Central memory CD8-positive, alpha-beta T cell (primary cell): Measurements from ENCODE around the gene MYO18B.

Experiments
- ATAC-seq: fragments of 150-1000 bp; cut with Tn5 transposase; replicated peaks from 2 replicates; pipeline ENCODE4 v1.10.0; 2022; ENCODE audit warnings: mild to moderate bottlenecking, moderate FRiP score, moderate number of reproducible peaks; ENCODE audit not compliant: poor library complexity, severe bottlenecking; ENCODE audit errors: extremely low read depth
- DNase-seq, 2 donors: peaks; one replicate each; pipeline ENCODE4 v3.0.0; 2021; ENCODE audit warnings: low spot score in 2 of 2
- H3K27ac Mint-ChIP-seq: one replicate; pipeline ENCODE4 v1.8.0; 2022; ENCODE audit warnings: low read depth, mild to moderate bottlenecking, moderate library complexity, mixed read lengths
- H3K27me3 Mint-ChIP-seq: one replicate; pipeline ENCODE4 v1.8.0; 2022; ENCODE audit warnings: mixed read lengths
- H3K36me3 Mint-ChIP-seq: one replicate; pipeline ENCODE4 v1.8.0; 2022; ENCODE audit warnings: mild to moderate bottlenecking, moderate library complexity, mixed read lengths; ENCODE audit not compliant: insufficient read depth
- H3K4me1 Mint-ChIP-seq: one replicate; pipeline ENCODE4 v1.8.0; 2022; ENCODE audit warnings: mixed read lengths
- H3K4me3 Mint-ChIP-seq: one replicate; pipeline ENCODE4 v1.8.0; 2022; ENCODE audit warnings: mild to moderate bottlenecking, moderate library complexity, mixed read lengths
- H3K9me3 Mint-ChIP-seq: one replicate; pipeline ENCODE4 v1.8.0; 2022; ENCODE audit warnings: mixed read lengths

The MYO18B gene

DNA sequence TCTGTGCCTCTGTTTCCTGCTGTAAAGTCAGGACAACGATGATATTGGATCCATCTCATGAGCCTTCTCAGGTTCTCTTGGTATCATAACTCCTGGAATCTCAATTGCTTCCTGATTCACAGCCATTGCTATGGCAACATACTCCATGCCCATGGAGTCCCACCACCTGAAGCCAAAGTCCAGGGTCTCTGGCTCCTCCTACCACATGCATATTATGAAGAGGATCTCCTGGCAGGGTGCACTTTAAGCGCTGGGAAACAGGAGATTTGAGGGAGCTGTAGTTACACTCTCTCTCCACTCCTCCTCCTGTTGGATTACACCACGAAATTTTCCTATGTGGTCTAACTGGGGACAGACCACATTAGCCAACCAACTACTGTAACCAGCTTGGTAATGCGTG, 296.4 kb downstream of the MYO18B start:
- H3K27ac Mint-ChIP-seq, result no peak overlapping the region
- no peaks in the 10 kb centered on the region for H3K36me3 Mint-ChIP-seq
- no peak overlapping the region for H3K4me3 Mint-ChIP-seq
- no peaks in the 10 kb centered on the region for H3K27me3 Mint-ChIP-seq
- no peaks in the 10 kb centered on the region for H3K9me3 Mint-ChIP-seq
- DNase-seq (no peak), ATAC-seq (no peak)
- no peaks in the 10 kb centered on the region for H3K4me1 Mint-ChIP-seq

DNA sequence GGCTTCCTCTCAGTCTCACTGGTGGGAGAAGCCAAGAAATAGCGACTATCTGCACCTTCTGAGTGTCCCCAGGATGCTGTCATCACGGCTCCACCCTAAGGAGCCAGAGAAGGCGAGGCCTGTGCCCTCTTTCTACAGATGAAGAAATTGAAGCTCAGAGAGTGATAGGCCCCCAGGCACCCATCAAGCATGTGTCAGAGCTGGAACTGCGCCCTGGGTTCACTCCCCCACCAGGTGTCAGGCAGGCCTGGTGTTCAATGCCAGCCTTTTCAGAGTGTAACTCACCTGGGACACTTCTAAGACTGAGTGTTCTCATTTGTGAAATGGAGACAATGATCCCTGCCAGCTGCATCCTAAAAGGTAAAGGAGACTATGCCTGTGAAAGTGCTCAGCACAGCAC, 299.9 kb downstream of the MYO18B start:
- Mint-ChIP-seq H3K27ac (no peak overlapping the region), H3K27me3 (no peaks in the 10 kb centered on the region), H3K4me3 (no peak overlapping the region), H3K36me3 (peaks cover 2% of the 10 kb centered on the region), H3K9me3 (no peaks in the 10 kb centered on the region), H3K4me1 (no peaks in the 10 kb centered on the region)
- ATAC-seq (no peak), DNase-seq (no peak)

DNA sequence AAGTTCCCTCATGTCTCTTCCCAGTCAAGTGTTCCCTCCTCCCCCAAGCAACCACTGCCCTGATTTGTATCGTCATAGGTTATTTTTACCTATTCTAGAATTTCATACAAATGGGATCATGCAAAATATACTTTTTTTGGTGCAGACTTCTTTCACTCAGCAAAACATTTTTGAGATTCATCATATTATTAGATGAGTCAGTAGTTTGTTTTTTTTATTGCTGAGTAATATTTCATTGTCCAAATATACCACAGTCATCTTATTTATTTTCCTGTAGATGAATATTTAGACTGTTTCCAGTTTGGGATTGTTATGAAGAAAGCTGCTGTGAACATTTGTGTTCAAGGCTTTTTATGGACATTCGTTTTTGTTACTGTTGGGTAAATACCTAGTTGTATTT, 301.0 kb downstream of the MYO18B start:
- ATAC-seq, result no peak
- no peak for DNase-seq
- H3K27ac Mint-ChIP-seq, result no peak overlapping the region
- no peak overlapping the region for H3K4me3 Mint-ChIP-seq
- no peaks in the 10 kb centered on the region for H3K4me1 Mint-ChIP-seq
- no peaks in the 10 kb centered on the region for H3K27me3 Mint-ChIP-seq
- H3K36me3 Mint-ChIP-seq, result peaks cover 2% of the 10 kb centered on the region
- H3K9me3 Mint-ChIP-seq, result no peaks in the 10 kb centered on the region

DNA sequence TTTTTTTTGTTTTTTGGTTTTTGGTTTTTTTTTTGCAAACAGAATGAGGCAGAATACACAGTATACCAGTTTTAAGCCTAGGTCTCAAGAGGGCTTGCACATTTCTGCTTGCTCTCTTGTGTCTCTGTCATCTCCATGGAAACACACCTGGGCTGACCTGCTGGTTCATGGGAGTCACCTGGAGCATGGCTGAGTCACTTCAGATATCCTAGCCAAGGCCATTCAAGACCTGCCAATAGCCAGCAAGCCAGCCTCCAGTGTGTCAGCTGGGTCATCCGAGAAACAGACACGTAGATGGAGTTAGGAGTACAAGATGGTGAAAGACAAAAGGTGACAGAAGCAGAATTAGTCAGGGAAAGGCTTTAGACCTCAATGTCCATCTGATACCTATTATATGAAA, 303.1 kb downstream of the MYO18B start:
- no peak overlapping the region for H3K27ac Mint-ChIP-seq

DNA sequence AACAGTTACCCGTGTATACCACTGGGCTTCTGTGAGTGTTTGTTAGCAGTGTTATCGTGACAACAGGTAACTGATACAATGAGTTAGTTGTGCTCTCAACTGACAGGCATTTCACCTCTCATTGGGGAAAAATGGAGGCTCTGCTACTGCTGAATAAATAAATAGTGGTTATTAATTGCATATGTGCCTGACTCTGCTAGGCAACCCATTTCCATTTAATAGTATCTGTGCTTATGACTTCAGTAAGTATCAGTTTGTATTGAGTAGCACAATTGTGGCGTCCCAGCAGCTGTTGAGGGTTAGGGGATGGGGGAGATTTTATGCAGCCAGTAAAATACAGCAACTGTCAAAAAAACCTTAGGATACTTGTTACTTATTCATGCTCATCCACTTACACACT, 303.9 kb downstream of the MYO18B start:
- Mint-ChIP-seq H3K4me1 (no peaks in the 10 kb centered on the region), H3K27ac (no peak overlapping the region), H3K9me3 (no peaks in the 10 kb centered on the region), H3K4me3 (no peak overlapping the region), H3K27me3 (peaks cover 20% of the 10 kb centered on the region), H3K36me3 (peaks cover 2% of the 10 kb centered on the region)
- ATAC-seq (no peak), DNase-seq (no peak)

More for the DNA sequence above, 303.1 kb downstream of the MYO18B start:
- H3K4me3 Mint-ChIP-seq, result no peak overlapping the region
- DNase-seq (no peak), ATAC-seq (no peak)
- no peaks in the 10 kb centered on the region for H3K9me3 Mint-ChIP-seq
- H3K36me3 Mint-ChIP-seq, result peaks cover 2% of the 10 kb centered on the region
- peaks cover 12% of the 10 kb centered on the region for H3K27me3 Mint-ChIP-seq
- H3K4me1 Mint-ChIP-seq, result no peaks in the 10 kb centered on the region

DNA sequence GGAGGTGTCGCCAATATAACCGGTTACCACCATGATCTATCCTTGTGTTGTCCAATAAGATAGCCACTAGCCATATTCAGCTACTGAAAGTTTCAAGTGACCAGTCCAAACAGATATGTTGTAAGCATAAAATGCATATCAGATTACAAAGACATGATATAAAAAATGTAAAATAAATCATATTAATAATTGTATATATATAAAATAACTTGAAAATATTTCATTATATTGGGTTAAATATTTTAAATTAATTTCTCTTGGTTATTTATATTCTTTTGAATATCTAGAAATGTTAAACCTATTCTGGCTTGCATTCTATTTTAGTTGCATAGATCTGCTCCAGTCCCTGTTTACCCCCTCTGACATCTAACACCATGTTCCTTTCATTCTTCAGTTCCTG, 305.5 kb downstream of the MYO18B start:
- DNase-seq, result no peak
- Mint-ChIP-seq H3K27ac (no peak overlapping the region), H3K27me3 (peaks cover 30% of the 10 kb centered on the region), H3K4me3 (no peak overlapping the region), H3K9me3 (no peaks in the 10 kb centered on the region), H3K36me3 (peaks cover 2% of the 10 kb centered on the region), H3K4me1 (no peaks in the 10 kb centered on the region)
- no peak for ATAC-seq

DNA sequence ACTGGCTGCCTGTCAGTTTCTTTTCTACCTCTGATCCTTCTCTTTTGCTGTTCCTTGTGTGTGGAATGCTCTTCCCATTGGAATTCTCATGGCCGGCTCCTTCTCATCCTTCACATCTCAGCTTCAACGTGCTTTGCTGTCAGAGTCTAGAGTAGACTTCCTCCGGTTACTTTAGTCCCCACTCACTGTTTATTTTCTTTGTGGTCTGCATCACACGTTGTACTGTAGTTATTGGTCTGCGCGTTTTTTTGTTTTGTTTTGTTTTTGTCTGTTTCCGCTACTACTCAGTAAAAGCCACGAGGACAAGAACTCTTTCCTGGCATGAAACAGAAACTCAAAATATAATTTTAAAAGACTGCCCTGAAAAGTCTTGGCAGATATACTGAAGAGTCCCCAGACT, 305.9 kb downstream of the MYO18B start:
- H3K27ac Mint-ChIP-seq, result no peak overlapping the region
- DNase-seq (no peak), ATAC-seq (no peak)
- peaks cover 33% of the 10 kb centered on the region for H3K27me3 Mint-ChIP-seq
- H3K9me3 Mint-ChIP-seq, result no peaks in the 10 kb centered on the region
- peaks cover 2% of the 10 kb centered on the region for H3K36me3 Mint-ChIP-seq
- no peaks in the 10 kb centered on the region for H3K4me1 Mint-ChIP-seq
- H3K4me3 Mint-ChIP-seq, result no peak overlapping the region

DNA sequence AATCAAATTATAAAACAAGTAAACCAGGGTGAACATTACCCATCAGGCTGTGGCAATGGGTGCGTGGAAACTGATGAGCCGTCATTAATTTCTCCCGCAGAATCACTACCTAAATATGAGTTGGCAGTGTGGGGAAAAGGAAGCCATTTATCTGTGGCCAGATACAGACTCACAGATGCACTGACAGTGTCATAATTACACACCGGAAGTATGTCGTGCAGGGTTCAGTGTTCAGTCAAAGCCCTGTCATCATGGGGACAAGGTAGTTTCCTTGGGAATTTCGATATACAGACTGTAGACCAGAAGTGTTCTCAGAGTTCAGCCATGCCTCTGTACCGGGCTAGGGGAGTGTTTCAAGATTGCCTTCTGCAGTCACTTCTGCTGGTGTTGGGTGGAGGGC, 308.1 kb downstream of the MYO18B start:
- Mint-ChIP-seq H3K36me3 (peaks cover 2% of the 10 kb centered on the region), H3K4me1 (no peaks in the 10 kb centered on the region), H3K27ac (no peak overlapping the region), H3K27me3 (peaks cover 33% of the 10 kb centered on the region), H3K9me3 (no peaks in the 10 kb centered on the region), H3K4me3 (no peak overlapping the region)
- no peak for DNase-seq
- ATAC-seq, result no peak

DNA sequence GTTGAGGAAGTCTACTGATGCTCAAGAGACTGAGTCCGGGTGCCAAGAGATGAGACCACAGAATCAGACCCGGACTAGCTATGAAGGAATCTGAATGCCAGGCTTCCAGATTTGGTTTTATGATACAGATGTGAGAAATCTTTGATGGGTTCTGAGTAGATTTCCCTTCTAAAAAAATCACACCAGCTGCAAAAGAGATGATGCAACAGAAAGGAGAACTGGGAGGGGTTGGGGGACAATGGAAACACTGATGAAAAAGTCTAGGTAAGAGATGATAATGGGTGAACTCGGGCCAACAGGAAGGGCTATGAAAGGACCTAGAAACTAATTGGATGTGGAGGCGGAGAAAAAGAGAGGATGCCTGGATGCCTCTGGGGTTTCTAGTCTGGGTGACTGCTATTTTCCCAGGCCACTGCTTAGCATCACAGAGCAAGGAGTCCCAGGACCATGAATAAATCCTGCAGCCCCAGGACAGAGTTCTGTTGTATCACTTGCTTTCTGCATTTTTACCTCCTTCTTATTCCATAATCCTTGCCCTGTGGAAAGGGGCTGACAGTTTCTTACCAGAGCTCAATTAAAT, 311.8 kb downstream of the MYO18B start:
- H3K27ac Mint-ChIP-seq, result no peak overlapping the region
- ATAC-seq, result no peak
- no peak for DNase-seq
- peaks cover 52% of the 10 kb centered on the region for H3K27me3 Mint-ChIP-seq
- H3K4me3 Mint-ChIP-seq, result no peak overlapping the region
- no peaks in the 10 kb centered on the region for H3K9me3 Mint-ChIP-seq
- H3K4me1 Mint-ChIP-seq, result no peaks in the 10 kb centered on the region
- no peaks in the 10 kb centered on the region for H3K36me3 Mint-ChIP-seq

DNA sequence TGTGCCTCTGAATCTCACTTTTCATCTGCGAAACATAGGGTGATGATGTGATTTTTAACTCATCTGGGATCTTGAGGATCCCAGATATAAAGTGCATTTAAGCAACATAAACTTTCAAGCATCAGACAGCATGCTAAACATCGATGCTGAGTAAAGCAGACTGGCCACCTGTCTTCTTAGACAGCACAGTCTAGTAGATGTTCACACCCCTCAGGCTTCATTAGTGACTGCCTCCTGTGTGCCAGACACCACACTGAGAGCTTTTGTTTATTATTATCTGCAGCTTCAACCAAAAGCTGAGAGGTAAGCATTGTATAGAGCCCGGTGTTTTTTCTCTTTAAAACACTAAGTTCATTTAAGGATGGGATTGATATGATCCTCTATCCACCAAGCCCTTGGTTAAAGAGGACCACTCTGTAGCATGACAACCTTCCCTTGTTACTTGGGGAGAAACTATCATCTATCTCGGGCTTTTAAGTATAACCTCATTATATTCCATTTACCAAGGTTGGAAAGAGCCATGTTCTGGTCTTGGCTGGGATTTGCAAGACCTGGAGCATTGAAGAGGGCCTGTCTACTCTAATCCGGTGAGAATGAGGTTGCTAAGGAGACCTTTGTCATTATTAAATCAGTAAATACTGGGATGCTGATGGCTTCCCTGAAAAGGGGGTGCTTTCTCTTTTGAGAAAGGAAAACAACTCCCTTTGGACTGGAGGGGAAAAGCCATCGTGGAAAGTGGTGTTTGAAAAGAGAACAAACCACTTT, 313.0 kb downstream of the MYO18B start:
- H3K27me3 Mint-ChIP-seq, result peaks cover 53% of the 10 kb centered on the region
- DNase-seq (no peak), ATAC-seq (no peak)
- H3K4me3 Mint-ChIP-seq, result no peak overlapping the region
- H3K27ac Mint-ChIP-seq, result no peak overlapping the region
- no peaks in the 10 kb centered on the region for H3K4me1 Mint-ChIP-seq
- no peaks in the 10 kb centered on the region for H3K9me3 Mint-ChIP-seq
- no peaks in the 10 kb centered on the region for H3K36me3 Mint-ChIP-seq

DNA sequence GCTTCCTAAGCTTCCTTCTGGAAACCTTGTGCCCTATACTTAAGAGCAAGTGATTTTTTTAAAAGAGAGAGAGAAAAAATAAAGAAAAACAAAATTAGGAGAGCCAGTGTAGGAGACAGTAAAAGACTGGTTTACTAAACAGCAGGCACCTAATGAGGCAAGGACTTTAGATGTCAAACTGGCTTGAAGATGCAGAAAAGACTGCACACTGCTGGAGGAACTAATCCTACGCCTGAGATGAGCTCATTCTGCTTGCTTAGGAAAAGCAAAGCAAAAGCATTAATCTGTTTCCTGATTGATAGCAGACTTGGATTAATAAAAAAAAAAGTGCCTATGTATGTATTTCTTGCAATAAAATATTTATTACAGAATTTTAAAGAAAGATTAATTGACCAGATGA, 313.7 kb downstream of the MYO18B start:
- Mint-ChIP-seq H3K4me3 (no peak overlapping the region), H3K27me3 (peaks cover 46% of the 10 kb centered on the region), H3K4me1 (no peaks in the 10 kb centered on the region), H3K9me3 (no peaks in the 10 kb centered on the region), H3K27ac (no peak overlapping the region), H3K36me3 (no peaks in the 10 kb centered on the region)
- ATAC-seq (no peak), DNase-seq (no peak)

DNA sequence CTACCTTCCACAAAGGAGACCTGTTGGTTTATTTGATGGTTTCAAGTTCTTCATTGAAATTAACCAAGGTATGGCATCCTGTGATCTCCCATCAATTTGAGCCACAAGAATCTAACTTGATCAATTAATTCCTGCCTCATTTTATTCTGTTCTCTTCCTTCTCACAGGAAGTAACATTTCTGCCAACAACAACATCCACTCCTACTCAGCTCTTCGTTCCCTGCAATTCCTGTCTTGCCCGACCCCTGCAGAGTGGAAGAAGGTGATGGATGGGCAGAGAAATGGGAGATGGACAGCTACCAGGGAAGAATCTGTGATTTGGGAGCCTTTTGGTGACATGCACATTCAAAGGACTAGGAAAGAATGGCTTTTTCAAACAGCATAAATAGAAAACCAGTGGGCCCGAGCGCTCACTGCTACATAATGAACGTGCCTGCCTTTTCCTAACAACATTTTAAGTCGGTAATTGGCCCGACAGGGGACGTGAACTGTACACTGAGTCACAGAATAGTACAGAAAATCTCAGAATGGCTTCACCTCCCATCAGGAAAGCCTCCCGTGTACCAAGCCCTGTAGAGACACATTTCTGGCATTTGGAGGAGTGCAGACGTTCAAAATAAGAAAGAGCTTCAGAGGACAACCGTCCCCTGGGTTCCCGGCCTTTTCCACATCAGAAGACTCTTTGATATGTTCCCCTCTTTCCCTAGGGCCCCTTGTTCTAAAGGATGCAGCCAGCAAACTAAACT, 314.6 kb downstream of the MYO18B start:
- Mint-ChIP-seq H3K4me1 (no peaks in the 10 kb centered on the region), H3K27me3 (peaks cover 46% of the 10 kb centered on the region), H3K9me3 (no peaks in the 10 kb centered on the region), H3K27ac (no peak overlapping the region), H3K4me3 (no peak overlapping the region), H3K36me3 (no peaks in the 10 kb centered on the region)
- ATAC-seq (no peak), DNase-seq (no peak)

DNA sequence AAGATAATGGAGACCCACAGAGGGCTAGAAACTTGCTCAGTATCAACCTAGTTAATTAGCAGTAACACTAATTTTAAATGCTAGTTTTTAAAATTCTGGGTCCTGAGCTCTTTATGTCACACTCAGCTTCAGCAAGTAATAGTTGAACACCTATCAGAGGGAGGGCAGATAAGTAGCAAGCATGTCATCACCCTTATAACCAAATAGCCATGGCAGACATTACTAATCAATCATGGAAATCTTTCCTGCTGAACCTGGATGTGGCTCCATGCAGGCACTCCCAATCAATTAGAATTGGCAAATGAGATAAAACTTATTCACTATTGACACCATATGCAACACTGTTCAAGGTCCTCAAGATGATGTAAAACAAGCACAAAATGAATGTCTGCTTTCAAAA, 315.7 kb downstream of the MYO18B start:
- Mint-ChIP-seq H3K27ac (no peak overlapping the region), H3K4me1 (no peaks in the 10 kb centered on the region), H3K4me3 (no peak overlapping the region), H3K9me3 (no peaks in the 10 kb centered on the region), H3K27me3 (peaks cover 48% of the 10 kb centered on the region), H3K36me3 (no peaks in the 10 kb centered on the region)
- DNase-seq (no peak), ATAC-seq (no peak)
